G401 (cell line): ENCODE measurements around the gene WDFY4. TPM values are rescaled to one million over a fixed set of nuclear protein-coding genes. Genes with fewer than 3 reads are reported as not detected.

Experiments
- DNase-seq: peaks from one replicate; pipeline ENCODE4 v3.0.0-alpha.2; 2015; ENCODE audit warnings: low spot score
- in situ Hi-C: cut with HindIII; loops from 2 replicates; pipeline ENCODE4 v1.10.0; 2016; ENCODE audit warnings: low sequenced_read_pairs, mixed read lengths
- total RNA-seq: library from RNA; depleted of rRNA; stranded (reverse); fragments of >200 nt; shearing (Covaris generic); gene quantifications from 2 replicates; pipeline ENCODE4 v1.2.3, GENCODE V29; 2014

WDFY4 gene
- total RNA-seq, 1 experiment from 2014 or later = not detected

DNA sequence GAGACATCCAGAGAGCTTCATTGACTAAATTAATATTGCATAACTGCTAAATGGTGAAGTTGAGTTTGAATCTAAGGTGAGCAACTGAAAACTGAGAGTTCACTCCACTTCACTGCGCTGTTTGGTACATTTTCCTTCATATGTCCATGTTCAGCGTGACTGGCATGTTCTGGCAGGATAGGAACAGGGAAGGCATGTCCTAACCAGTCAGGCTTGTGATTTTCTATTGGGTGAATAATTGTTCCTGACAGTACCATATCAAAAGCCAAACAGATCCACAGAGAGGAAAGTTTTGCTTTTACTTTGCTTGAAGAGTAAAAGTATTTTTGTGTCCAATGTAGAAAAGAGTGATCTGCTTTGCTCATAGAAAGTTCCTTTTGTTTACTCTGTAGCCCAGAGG is 53.2 kb downstream of the WDFY4 start:
- in situ Hi-C loops = no loop called here

DNA sequence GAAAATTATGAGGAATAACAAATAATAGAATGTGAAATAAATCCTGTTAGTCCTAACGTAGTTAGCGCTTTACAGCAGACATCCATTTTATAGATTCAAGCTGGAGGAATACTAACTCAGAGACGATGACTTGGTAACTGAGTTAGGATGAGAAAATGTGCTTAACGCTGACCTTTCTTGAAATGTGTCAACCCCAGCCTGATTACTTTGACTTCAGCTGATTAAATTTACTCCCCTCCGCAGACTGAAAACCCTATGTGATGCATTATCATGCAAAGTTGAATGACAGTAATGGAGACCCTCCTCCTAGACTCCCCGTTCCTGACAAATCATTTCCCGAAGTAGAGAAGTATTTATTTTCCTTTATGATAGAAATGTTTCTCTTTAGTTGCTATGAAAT is 54.5 kb downstream of the WDFY4 start:
- in situ Hi-C loops = no loop called here
- DNase-seq = no peak

More for the DNA sequence above, 53.2 kb downstream of the WDFY4 start:
- DNase-seq = no peak

GRCh38 chr10:48740015-48740707 is 55.5 kb downstream of the WDFY4 start:
- in situ Hi-C loops = no loop called here
- no peak for DNase-seq

DNA sequence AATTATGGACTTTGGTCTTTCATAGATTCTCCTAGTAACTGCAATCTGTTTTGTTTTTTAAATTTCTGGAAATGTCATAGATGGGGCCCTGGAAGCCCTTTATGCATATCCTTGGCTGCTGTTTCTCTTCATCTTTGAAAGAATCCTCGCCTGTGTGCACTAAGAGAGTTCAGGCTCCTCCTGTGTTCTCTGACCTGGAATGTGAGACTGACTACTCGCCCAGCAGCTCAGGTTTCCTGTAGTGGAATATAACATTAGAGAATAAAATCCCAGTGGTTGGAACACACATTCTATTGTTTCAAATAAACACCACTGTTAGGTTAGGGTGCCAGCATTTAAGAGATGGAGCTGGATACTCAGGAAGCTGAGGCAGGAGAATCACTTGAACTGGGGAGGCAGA is 56.3 kb downstream of the WDFY4 start:
- in situ Hi-C loops = no loop called here
- DNase-seq = no peak

DNA sequence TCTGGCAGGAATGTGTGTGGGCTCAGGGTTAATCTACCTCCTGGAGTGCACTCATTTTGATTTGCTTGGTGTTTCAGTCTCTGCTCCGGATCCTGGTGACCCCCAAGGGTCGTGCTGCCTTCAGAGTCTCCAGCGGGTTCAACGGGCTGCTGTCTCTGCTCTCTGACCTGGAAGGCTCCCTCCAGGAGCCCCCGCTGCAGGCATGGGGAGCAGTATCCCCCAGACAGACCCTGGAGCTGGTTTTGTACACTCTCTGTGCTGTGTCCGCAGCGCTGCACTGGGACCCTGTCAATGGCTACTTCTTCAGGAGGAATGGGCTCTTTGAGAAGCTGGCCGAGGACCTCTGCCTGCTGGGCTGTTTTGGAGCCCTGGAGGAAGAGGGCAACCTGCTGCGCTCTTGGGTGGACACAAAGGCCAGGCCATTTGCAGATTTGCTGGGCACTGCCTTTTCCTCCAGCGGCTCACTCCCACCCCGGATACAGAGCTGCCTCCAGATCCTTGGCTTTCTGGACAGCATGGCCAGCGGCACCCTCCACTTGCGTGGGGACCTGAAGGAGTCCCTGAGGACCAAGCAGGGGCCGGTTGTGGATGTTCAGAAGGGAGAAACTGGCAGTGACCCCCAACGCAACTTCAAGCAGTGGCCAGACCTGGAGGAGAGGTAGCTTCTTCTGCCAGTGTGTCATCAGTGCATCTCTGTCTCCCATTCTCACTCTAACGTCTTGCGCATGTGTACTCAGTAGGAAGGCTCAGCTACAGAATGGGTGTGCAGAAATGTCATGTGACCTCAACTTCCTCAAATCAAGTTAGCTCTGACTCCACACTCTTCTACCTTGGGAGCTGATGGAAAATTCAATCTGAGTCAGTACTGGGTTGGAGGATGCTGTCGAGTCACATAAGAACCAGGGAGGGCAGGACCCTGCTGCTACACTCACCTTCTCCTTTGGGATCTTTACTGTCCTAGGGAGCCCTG is 58.5 kb downstream of the WDFY4 start:
- in situ Hi-C loops = no loop called here
- no peak for DNase-seq

DNA sequence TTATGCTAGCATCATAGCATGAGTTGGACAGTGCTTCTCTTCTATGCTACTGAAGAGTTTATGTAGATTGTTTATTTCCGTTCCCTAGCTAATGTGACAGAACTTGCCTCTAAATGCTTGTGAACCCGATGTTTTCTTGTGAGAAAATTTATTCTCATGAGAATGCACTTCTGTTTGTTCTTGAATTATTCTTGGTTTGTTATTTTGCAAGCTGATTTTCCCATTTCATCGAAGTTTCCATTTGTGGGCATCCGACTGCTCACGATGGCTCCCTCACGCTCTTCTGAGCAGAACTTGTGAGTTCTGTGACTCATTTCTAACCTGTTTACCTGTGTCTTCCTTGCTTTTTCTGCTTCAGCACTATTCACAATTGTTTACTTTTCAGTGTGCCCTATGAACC is 59.9 kb downstream of the WDFY4 start:
- in situ Hi-C loops = no loop called here
- DNase-seq = no peak

- in situ Hi-C loops = no loop called here
- DNase-seq = no peak
These were observed 61.1 kb downstream of the WDFY4 start for GRCh38 chr10:48745662-48746245.

- in situ Hi-C loops = no loop called here
- DNase-seq = no peak
These were observed 63.9 kb downstream of the WDFY4 start for GRCh38 chr10:48748573-48748972.

DNA sequence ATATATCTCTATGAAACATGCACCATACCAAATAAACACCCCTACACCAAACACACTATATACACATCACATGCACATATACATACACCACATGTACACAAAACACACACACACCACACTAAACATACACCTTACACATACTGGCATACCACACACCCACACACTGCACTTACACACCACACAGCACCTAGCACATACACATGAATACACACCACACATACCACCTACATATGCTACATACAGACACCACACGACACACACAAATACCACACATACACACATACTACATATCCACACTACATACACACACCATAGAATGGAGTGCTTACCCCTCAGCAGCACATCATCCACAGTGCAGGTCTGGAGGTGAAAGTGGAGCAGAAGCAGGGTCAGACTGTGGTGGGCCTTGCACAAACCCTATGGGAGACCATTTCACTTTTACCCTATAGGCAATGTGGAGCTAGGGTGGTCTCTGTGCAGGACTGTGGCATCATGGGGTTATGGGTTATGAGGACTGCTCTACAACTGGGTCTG is 64.6 kb downstream of the WDFY4 start:
- in situ Hi-C loops = no loop called here
- no peak for DNase-seq

GRCh38 chr10:48750019-48750418 is 65.3 kb downstream of the WDFY4 start:
- DNase-seq = no peak
- in situ Hi-C loops = no loop called here

DNA sequence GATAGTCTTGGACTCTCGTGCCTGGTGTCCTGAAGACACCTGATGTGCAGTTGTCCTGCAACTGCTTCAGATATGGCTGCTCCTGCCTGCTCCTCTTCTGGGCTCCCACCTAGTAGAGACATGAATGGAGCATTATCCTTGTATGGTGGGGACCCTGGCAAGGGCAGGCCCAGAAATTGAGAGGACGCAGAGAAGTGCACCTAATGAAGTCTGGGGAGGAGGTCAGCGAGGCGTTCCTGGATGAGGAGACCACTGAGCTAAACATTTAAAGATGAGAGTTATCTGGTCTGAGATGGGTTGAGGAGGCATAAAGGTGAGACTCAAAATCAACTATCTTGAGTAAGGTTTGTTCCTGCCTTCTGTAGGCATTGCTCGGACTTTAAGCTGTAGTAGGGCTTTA is 66.3 kb downstream of the WDFY4 start:
- no peak for DNase-seq
- in situ Hi-C loops = no loop called here

GRCh38 chr10:48751730-48752129 is 67.1 kb downstream of the WDFY4 start:
- in situ Hi-C loops = no loop called here
- DNase-seq = no peak

- in situ Hi-C loops = no loop called here
- no peak for DNase-seq
These were observed 73.7 kb downstream of the WDFY4 start for GRCh38 chr10:48758411-48758810.

DNA sequence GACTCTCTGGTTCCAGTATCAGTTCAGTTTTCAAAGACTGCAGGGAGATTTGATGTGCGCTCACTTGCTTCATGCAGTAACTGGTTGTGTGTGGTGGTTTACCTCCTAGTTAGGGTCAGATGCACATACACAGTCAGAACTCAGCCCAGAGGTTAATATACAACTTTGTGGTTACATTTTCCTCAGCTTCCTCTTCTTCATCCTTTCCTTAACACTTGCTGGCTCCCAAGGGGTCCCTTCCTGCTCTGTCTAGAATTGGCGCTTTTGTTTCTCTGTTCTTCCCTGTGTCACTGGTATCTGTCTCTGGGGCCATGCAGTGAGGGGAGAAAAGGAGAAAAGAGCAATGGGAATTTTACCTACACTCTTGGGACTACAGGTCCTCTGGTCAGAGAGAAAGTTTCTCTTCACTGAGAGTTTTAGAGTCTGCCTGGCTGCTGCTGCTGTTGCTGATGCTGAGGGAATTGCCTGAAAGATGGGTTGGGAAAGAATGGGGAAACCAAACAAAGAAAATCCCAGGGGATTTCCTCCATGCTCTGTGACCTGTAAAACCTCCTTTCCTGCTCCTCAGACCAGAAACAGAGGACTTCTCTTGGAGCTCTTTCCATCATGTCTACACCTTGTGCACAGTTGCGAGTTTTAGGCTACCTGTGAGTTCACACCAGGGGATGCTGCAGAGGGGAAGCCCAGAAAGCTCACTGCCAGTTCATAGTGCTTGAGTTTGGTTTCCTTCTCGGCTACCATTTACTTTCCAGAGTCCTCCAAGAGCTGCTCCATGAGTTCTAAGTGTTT is 74.6 kb downstream of the WDFY4 start:
- DNase-seq = no peak
- in situ Hi-C loops = no loop called here

- in situ Hi-C loops = no loop called here
- no peak for DNase-seq
These were observed 76.3 kb downstream of the WDFY4 start for GRCh38 chr10:48760983-48761382.

DNA sequence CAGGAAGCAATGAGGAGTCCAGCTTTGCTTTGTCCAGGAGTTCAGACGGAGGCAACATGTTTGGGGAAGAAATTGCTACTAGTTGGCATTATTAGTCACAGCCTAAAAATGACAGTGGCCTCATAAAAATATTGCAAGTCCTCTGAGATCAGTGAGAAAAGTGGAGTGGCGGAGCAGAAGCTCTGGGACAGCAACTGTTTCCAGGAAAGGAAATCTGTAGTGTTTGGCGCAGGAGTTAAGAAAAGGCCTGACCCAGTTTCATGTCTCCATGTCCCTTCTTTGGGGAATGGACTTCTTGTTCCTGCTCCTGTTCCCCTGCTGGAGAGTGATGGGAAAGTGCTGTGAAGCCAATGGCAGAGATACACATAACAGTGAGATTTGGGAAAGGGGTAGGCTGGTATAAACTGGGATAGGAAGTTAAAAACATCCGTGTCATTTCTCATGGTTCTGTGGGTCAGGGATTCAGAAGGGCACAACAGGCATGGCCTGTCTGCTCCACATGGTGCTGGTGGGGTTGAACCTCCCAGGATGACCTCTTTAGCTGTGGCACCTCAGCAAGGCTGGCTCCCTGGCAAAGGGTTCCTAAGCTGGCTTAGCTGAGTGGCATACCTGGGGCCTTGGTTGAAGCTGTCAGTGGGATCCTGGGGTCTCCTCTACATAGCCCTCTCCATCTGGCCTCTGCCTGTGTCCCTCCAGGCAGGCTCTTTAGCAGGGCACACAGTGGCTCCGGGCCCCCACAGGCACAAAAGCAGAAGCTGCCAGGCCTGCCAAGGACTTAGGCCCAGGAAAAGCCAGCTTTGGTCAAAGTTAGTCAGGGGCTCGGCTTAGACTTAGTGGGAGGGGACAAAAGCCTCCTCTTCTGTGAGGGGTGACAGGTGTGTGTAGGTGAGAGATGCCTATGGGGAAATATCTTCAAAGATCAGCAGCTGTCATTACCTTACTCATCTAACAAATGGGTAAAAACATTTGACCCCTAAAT is 77.7 kb downstream of the WDFY4 start:
- in situ Hi-C loops = no loop called here
- DNase-seq = no peak

GRCh38 chr10:48763403-48763965 is 78.8 kb downstream of the WDFY4 start:
- DNase-seq = no peak
- in situ Hi-C loops = no loop called here

DNA sequence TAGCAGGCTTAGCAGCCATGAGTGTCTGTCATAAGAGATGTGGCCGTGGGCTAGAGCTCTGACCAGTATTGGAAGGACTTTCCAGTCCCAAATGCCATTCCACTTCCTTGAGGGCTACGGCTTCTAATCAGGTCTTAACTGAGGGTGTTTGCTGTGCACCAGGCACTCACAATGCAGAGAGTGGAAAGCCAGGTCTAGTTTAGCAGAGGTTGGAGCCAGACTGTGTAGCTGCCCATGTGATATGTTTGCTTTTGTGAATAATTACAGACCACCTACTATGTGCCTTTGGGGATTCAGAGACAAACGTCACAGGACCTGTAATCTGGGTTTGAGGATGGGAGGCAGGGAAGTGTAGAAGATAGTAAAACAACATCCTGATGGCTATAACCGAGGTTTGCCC is 79.8 kb downstream of the WDFY4 start:
- DNase-seq = no peak

More for the DNA sequence above, 79.8 kb downstream of the WDFY4 start:
- in situ Hi-C loops = no loop called here
